Measurements from ENCODE around the gene APLNR.
"Not testable (repeated sequence)": the region's sequence is repeated elsewhere in the genome, so short reads cannot be mapped to it uniquely, and the experiment has no call there.

APLNR gene

GRCh38 chr11:57237204-57237681, at the start of gene APLNR:
TSS of gene APLNR (minus strand) at chr11:57237250. CDS start at chr11:57237004, 246 bp downstream.
- FAIRE-seq, result no peak

DNA sequence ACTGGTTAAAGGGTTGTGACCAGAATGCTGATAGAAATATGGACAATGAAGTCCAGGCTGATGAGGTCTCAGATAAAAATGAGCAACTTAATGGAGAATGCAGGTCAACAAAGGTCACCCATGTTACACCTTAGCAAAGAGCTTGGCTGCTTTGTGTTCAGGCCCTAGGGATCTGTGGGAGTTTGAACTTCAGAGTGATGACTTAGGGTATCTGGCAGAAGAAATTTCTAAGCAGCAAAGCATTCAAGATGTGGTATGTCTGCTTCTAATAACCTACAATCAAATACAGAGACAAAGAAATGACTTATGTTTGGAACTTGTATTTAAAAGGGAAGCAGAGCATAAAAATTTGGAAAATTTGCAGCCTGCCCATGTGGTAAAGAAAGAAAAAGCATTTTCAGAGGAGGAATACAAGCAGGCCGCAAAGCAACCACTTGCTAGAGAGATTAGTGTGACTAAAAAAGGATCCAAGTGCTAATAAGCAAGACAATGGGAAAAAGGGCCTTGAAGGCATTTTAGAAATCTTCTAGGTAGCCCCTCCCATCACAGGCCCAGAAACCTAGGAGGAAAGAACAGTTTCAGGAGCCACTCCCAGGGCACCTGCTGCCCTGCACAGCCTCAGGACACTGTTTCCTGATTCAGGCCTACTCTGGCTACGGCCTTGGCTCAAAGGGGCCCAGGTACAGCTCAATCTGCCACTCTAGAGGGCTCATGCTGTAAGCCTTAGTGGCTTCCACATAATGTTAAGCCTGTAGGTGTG, 46.4 kb upstream of the APLNR start:
- FAIRE-seq, result no peak

DNA sequence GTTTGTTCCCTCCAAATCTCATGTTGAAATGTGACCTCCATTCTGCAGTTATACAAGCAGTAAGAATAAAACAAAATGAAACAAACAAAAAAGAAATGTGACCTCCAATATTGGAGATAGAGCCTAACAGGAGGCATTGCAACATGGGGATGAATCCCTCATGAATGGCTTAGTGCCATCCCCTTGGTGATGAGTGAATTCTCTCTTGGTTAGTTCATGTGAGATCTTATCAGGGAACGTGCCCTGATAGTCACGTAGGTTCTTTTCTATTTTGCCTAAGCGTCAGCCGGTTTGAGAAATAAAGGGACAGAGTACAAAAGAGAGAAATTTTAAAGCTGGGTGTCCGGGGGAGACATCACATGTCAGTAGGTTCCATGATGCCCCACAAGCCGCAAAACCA, 44.5 kb upstream of the APLNR start:
- not testable (repeated sequence) for FAIRE-seq

DNA sequence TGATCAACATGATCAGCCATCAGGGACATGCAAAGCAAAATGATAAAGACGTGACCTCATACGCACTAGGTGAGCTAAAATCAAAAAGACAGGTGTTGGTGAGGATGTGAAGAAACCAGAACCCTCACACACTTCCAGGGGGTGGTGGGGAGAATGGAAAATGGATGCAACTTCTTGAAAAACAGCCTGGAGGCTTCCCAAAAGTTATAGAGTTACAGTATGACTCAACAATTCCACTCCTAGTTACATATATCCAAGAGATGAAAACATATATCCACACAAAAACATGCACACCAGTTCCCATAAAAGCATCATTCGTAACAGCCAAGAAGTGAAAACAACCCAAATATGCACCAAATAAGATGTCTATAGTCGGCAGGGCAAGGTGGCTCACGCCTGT, 42.1 kb upstream of the APLNR start:
- FAIRE-seq, result no peak

DNA sequence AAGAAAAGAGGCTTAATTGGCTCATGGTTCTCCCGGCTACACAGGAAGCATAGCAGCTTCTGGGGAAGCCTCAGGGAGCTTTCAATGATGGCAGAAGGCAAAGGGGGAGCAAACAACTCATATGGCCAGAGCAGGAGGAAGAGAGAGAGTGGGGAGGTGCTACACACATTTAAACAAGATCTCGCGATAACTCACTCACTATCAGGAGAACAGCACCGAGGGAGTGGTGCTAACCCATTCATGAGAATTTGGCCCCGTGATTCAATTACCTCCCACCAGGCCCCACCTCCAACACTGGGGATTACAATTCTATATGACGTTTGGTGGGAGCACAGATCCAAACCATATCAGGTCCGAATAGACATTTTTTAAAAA, 41.7 kb upstream of the APLNR start:
- FAIRE-seq, result no peak

DNA sequence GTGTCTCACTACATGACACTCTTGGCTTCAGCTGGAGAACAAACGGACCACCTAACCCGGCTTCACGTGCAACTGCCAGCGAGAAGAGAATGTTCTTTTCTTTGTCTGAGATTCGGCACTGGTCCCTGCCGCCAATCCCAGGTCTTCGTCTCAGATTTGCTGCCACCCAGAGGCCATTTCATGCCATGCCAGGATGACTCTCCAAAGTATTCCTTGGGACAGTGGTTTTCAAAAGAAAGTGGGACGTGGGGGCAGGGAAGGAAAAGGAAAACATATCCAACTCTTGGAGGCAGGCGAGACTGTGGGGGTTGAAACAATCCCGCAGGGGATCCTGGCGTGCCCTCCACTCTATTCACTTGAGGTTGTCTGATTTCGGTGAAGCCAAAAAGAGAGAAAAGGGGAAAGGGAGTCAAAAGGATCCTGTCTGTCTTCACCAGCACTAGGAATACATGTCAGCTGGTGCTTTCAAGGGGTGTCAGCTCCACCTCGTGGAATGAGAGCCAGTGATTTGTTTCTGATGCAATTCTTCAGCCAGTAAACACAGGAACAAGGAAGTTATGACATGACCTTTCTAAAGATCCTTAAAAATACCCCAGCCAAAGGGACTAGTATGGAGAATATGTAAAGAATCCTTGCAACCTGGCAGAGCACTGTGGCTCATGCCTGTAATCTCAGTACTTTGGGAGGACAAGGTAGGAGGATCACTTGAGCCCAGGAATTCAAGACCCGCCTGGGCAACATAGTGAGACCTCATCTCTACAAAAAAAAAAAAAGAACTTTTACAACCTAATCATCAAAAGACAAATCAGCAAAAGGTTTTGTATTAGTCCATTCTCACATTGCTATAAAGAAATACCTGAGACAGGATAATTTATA, 41.0 kb upstream of the APLNR start:
- FAIRE-seq, result peak; percentile 19

DNA sequence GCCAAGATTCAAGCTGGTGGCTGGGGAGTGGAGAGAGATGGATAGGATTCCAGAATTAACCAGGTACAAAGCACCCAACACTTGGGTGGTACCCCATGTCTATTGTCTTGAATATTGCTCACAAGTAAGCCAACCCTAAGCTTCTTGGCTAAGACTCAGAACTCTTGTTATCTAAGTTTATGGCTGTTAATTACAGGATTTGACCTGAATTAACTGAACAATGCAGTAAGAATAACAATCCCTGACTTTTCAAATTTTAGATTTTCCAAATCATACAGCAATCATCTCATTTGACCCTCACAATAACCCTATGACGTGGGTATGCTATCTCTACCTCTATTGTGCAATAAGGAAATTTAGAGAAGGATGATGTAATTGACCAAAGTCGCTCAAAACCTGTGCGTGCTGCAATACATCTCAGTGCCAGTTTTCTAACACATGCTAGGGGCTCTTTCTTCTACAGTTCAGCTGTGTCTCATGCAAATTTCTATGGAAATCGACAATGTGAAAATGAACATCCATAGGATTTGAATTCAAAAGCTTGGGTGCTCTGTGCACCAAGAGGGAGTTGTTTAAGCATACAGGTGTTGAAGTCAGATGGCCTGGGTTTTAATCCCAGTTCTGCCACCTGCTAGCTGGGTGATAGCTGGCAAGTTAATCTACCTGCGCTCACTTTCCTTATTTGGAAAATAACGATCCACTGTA, 40.1 kb upstream of the APLNR start:
- FAIRE-seq, result no peak

- FAIRE-seq, result no peak
Measured at GRCh38 chr11:57276169-57276970, 39.3 kb upstream of the APLNR start.

GRCh38 chr11:57275582-57275981, 38.5 kb upstream of the APLNR start:
- no peak for FAIRE-seq

DNA sequence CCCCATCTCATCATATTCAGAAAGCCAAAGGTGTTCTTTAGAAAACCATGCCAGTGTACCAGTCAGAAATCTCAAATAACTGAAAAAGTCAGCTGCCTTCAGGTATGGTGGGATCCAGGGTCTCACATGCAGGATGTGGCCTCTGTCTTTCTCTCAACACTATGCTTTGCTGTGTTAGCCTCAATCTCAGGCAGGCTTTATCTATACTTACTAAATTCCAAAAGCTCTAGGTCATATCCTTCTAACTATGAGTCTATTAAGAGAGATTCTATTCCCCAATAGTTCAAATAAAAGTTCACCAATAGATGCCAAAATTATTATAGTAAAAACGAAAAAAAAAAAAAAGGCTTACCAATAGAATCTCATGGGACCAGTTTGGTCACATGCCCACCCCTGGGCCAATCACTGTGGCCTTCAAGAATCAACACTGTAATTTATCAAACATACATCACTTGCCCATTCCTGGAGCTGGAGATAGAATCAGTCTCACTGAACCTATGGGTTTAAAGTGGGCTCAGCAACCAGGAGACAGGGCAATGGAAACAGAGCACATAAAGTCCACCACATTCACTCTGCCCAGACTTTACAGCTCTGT, 38.0 kb upstream of the APLNR start:
- no peak for FAIRE-seq

GRCh38 chr11:57273448-57274058, 36.5 kb upstream of the APLNR start:
- FAIRE-seq, result no peak

DNA sequence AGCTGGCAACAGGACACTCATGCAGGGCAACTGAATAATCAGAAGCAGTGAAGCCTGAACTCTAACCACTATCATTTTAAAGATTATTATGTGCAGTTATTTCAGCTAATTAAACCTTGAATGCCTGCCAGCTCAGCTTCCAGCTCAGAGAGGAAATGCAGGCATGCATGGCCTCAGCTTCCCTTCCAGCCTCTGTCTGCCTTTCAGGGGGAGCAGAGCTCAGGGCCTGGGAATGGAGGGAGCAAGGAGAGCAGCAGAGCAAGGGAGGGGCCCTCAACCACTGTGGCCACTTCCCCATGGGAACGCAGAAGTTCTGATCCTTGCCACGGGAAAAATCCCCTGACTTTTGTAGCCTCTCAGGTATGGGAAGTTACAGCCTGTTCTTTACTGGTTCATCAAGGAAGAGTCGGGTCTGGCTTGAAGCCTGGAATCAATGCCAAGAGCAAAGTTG, 32.5 kb upstream of the APLNR start:
- no peak for FAIRE-seq

GRCh38 chr11:57266157-57266556, 29.1 kb upstream of the APLNR start:
- no peak for FAIRE-seq

DNA sequence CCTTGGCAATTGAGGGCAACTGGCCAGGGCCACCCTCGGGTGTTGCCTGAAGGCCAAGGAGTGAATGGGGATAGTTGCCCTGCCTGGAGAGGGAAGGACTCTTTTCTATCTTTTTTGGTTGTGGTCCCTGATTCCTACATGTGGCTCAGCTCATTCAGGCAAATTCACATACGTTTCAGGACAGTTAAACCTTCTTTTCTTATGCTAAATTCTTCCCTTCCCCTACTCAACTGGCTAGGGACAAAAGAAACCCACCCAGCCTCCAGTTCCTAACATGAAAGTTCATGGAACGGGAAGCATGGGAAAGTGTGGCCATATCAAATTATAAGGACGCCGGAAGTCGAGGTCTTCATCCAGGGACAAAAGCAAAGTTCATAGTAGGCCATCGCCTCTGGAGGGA, 26.3 kb upstream of the APLNR start:
- no peak for FAIRE-seq

- no peak for FAIRE-seq
Measured at GRCh38 chr11:57262157-57262556, 25.1 kb upstream of the APLNR start.

DNA sequence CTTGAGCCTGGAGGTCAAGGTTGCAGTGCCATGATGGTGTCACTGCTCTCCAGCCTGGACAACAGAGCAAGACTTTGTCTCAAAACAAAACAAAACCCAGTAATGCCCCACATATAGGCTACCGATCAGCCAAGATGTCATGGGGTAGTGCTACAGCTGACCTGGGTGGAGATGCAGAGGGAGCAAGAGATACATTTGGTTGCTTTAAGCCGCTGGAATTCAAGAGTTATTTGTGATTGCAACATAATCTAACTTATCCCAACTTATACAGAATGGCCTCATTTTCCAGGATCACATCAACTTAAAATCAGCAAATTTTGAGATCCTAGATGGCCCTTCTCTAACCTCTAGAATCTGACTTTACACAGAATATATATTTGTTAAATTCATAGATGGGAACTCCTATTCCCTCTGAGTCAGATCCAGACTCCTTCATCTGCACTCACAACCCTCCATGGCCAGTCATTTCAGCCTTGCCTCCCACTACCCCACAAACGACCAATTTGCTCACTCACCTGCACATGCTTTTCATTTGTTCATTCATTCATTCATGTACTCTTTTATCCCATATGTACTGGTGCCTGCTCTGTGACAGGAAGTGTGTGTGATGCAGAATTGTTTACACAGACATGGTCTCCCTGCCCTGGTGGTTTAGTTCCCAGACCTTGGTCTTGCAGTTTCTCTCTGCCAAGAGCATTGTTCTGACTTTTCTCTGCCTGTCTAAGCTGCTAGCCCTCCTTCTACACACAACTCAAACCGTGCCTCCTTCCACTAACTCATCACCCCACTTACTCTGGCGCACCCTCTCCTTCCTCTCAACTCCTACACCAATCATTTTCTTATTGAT, 24.1 kb upstream of the APLNR start:
- no peak for FAIRE-seq

DNA sequence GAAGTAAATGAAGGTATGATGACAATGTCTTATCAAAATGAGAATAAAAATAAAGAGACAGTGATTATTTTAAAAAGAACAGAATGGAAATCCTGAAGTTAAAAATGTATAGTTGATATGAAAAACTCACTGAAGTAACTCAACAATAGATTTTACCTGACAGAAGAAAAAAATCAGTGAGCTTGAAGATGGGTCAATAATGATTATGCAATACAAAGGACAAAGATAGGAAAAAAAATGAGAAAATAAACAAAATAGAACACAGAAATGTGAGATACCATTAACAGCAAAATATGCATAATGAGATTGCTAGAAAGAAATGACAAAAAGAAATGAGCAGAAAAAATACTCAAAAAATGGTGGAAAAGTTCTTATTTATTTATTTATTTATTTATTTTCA, 19.1 kb upstream of the APLNR start:
- no peak for FAIRE-seq

DNA sequence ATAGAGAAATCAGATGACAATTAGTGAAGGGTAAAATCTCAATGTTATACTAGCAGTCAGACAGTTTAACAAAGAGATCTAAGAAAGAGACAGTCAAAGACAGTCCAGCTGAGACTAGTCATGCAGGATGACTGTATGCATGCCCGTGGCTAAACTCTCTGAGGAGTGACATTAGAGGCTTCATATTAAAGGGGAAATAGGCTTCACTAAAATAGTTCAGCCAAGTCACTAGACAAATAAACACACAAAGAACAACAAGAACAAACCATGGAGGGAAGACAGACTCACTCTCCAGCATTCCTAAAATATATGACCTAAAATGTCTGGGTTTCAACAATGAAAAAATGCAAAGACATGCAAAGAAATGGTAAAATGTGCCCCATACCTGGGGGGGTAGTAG, 18.6 kb upstream of the APLNR start:
- no peak for FAIRE-seq

GRCh38 chr11:57254631-57255030, 17.6 kb upstream of the APLNR start:
- no peak for FAIRE-seq

DNA sequence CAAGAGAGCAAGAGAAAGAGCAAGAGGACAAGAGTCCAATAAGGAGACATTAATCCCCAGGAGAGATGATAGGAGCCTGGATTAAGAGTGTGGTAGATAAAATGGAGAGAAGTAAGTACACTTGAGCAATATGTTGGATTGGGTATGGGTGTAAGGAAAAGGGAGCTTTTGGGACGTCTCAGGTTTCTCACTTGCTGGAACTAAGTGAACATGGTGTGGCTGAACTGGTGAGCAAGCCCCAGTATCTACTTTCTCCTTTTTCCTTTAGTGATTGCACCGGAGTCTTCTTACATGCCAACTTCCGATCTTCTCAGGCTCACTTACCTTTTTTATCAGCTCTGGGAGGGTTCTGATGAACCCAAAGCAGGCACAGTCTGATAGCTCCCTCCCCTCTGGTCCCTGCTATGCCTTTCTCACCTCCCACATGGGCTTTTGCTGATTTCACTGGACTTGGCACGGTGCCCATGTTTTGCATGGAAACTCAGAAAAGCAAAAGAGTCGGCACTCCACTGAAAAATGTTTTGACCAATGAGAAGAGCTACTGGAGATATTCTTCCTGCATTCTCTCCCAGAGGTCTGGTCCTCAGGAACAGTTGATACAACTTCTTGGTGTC, 14.5 kb upstream of the APLNR start:
- no peak for FAIRE-seq
